Measurements from ENCODE around the gene CKMT2. TPM values are rescaled to one million over a fixed set of nuclear protein-coding genes. Genes with fewer than 3 reads are reported as not detected.

Gene CKMT2
- total RNA-seq, 2 experiments from 2014 or later, result not detected

- peaks cover 25% of the 10 kb centered on the region for H3K4me1 Mint-ChIP-seq (ENCODE audit: low read depth)
- no peaks in the 10 kb centered on the region for H3K9me3 Mint-ChIP-seq
- TF ChIP-seq, protein P1, sequence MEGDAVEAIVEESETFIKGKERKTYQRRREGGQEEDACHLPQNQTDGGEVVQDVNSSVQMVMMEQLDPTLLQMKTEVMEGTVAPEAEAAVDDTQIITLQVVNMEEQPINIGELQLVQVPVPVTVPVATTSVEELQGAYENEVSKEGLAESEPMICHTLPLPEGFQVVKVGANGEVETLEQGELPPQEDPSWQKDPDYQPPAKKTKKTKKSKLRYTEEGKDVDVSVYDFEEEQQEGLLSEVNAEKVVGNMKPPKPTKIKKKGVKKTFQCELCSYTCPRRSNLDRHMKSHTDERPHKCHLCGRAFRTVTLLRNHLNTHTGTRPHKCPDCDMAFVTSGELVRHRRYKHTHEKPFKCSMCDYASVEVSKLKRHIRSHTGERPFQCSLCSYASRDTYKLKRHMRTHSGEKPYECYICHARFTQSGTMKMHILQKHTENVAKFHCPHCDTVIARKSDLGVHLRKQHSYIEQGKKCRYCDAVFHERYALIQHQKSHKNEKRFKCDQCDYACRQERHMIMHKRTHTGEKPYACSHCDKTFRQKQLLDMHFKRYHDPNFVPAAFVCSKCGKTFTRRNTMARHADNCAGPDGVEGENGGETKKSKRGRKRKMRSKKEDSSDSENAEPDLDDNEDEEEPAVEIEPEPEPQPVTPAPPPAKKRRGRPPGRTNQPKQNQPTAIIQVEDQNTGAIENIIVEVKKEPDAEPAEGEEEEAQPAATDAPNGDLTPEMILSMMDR (IDR thresholded peaks at IDR 0.05), result no peak
- CTCF ChIA-PET, result no interaction called here
- ATAC-seq, result peak; percentile 38
- H3K27ac Mint-ChIP-seq, result peak overlapping the region; percentile 68
- no peak overlapping the region for H3K4me3 Mint-ChIP-seq
- POLR2A ChIA-PET, result no interaction called here
- DNase-seq, result no peak
- H3K36me3 Mint-ChIP-seq (ENCODE audit: low read depth), result peaks cover 16% of the 10 kb centered on the region
- intact Hi-C loops (cut with micrococcal nuclease), result no loop called here
- no peaks in the 10 kb centered on the region for H3K27me3 Mint-ChIP-seq
These were observed 72.7 kb downstream of the CKMT2 start for GRCh38 chr5:81305785-81306184.

DNA sequence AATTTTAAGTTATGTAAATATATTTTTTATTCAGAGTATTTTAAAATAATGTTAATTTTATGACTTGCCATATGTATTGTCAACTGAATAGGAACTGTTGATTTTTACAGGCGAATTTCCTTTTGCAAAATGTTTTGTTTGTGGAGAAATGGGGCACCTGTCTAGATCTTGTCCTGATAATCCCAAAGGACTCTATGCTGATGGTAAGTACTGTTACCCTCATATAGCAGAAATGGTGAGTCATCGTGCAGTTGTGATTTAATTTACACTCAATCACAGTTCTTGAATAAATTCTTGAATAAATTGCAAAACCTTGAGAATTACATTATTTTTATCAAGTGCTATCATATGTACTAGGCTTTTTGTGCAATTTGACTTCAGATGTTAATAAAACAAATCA lies 75.7 kb downstream of the CKMT2 start:
- TF ChIP-seq, protein P1 (IDR thresholded peaks at IDR 0.05), result no peak
- Mint-ChIP-seq H3K4me3 (no peak overlapping the region), H3K4me1 (ENCODE audit: low read depth) (peaks cover 16% of the 10 kb centered on the region), H3K27ac (no peak overlapping the region), H3K9me3 (no peaks in the 10 kb centered on the region), H3K36me3 (ENCODE audit: low read depth) (peaks cover 27% of the 10 kb centered on the region), H3K27me3 (no peaks in the 10 kb centered on the region)
- DNase-seq (no peak), ATAC-seq (no peak)
- CTCF ChIA-PET, result interaction anchor here (1.5 kb wide), 1 partner anchor 9 kb away, joined by 4 read pairs; no protein-coding TSS in a partner anchor
- POLR2A ChIA-PET, result interaction anchor here (1.8 kb wide), 1 partner anchor 7 kb away, joined by 7 read pairs; the partner anchor contains the start of gene ZCCHC9
- intact Hi-C loops (cut with micrococcal nuclease), result no loop called here

GRCh38 chr5:81310402-81311063 lies 77.4 kb downstream of the CKMT2 start:
- no peak overlapping the region for H3K4me3 Mint-ChIP-seq
- intact Hi-C loops (cut with micrococcal nuclease), result no loop called here
- peaks cover 19% of the 10 kb centered on the region for H3K36me3 Mint-ChIP-seq (ENCODE audit: low read depth)
- H3K27ac Mint-ChIP-seq, result no peak overlapping the region
- H3K4me1 Mint-ChIP-seq (ENCODE audit: low read depth), result peaks cover 3% of the 10 kb centered on the region
- TF ChIP-seq, protein P1 (IDR thresholded peaks at IDR 0.05), result no peak
- DNase-seq, result no peak
- H3K27me3 Mint-ChIP-seq, result no peaks in the 10 kb centered on the region
- CTCF ChIA-PET, result no interaction called here
- H3K9me3 Mint-ChIP-seq, result no peaks in the 10 kb centered on the region
- POLR2A ChIA-PET, result interaction anchor here (1.0 to 1.8 kb wide), 2 partner anchors 9 to 134 kb away, joined by 4 to 7 read pairs; partner anchors contain the start of gene ZCCHC9
- ATAC-seq, result no peak

DNA sequence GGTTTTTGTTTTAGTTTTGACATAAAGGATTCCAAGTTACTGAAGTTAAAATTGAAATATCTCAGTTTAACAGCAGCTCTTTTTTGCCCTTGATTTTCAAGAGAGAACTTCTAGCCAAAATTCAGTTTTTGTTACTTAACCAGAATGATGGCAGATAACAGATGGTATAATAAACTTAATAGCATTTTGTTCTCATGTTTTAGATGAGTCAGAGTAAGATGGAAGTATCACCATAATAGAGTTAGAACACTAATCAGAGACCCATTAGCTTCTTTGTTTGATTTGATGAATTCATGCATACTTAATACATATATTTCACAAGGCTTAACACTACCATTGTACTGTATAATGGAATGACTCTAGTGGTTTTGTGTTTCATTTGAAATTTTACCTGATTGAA lies 80.2 kb downstream of the CKMT2 start:
- Mint-ChIP-seq H3K27ac (no peak overlapping the region), H3K36me3 (ENCODE audit: low read depth) (peaks cover 15% of the 10 kb centered on the region), H3K27me3 (no peaks in the 10 kb centered on the region), H3K9me3 (no peaks in the 10 kb centered on the region), H3K4me3 (no peak overlapping the region), H3K4me1 (ENCODE audit: low read depth) (no peaks in the 10 kb centered on the region)
- ATAC-seq, result no peak
- ChIA-PET CTCF (no interaction called here), POLR2A (interaction anchor here (3.0 kb wide), 1 partner anchor 11 kb away, joined by 11 read pairs; the partner anchor contains the start of gene ZCCHC9)
- TF ChIP-seq, protein P1 (IDR thresholded peaks at IDR 0.05), result no peak
- DNase-seq, result no peak
- intact Hi-C loops (cut with micrococcal nuclease), result no loop called here

DNA sequence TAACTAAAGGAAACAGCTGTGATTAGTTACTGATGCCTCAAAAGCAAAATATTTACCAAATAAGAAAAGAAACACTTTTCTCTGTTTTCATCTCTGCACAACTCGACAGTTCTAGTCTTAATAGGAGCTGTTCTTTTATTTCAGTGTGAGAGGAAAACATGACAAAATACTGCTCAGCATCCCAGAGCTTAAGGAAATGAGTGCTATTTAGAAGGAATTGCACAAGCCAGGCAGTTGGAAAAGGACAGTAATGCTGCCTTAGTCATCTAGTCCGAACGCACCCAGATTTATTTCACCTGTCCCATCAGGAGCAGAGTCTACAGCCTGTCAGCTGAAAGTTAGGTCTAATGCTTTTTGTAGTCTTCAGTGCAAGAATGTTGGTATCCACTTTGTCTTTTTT lies 80.6 kb downstream of the CKMT2 start:
- Mint-ChIP-seq H3K4me3 (no peak overlapping the region), H3K27me3 (no peaks in the 10 kb centered on the region), H3K4me1 (ENCODE audit: low read depth) (no peaks in the 10 kb centered on the region), H3K9me3 (no peaks in the 10 kb centered on the region), H3K27ac (no peak overlapping the region), H3K36me3 (ENCODE audit: low read depth) (peaks cover 14% of the 10 kb centered on the region)
- intact Hi-C loops (cut with micrococcal nuclease), result no loop called here
- CTCF ChIA-PET, result no interaction called here
- no peak for ATAC-seq
- no peak for DNase-seq
- POLR2A ChIA-PET, result interaction anchor here (3.0 kb wide), 1 partner anchor 12 kb away, joined by 11 read pairs; the partner anchor contains the start of gene ZCCHC9
- TF ChIP-seq, protein P1 (IDR thresholded peaks at IDR 0.05), result no peak
